NCI-H2196 treated with DMSO at 0.1 percent for 48 hours (cell line): ENCODE results near the gene HAP1.
A peak's percentile ranks its signal among the peaks of the same experiment; 100 is the strongest.
"Not testable (repeated sequence)": the region's sequence is repeated elsewhere in the genome, so short reads cannot be mapped to it uniquely, and the experiment has no call there.

Experiments
- DNase-seq: peaks from one replicate; lab custom pipeline; 2025; ENCODE audit not compliant: unreplicated experiment; lab: John Stamatoyannopoulos, UW

The HAP1 gene

GRCh38 chr17:41728056-41728455 is 6.4 kb downstream of the HAP1 start:
- no peak for DNase-seq

- no peak for DNase-seq
Observed at GRCh38 chr17:41725134-41725533, 9.3 kb downstream of the HAP1 start.

GRCh38 chr17:41724476-41725050 is 9.9 kb downstream of the HAP1 start:
- peak; percentile 39 for DNase-seq

- DNase-seq: no peak
Observed at GRCh38 chr17:41723801-41724475, 10.5 kb downstream of the HAP1 start.

- no peak for DNase-seq
Observed at GRCh38 chr17:41722231-41722630, 12.2 kb downstream of the HAP1 start.

GRCh38 chr17:41718287-41718645 is 16.2 kb downstream of the HAP1 start:
- DNase-seq: no peak

GRCh38 chr17:41717408-41718286 is 16.8 kb downstream of the HAP1 start:
- DNase-seq: no peak

GRCh38 chr17:41711669-41712400 is 22.6 kb downstream of the HAP1 start, which contains the start of gene GAST:
GAST (plus strand) TSS chr17:41712331; CDS start chr17:41715437, 3,106 bp downstream.
- no peak for DNase-seq

- no peak for DNase-seq
Observed at GRCh38 chr17:41710472-41711090, 23.9 kb downstream of the HAP1 start.

- DNase-seq: no peak
Observed at GRCh38 chr17:41707803-41708669, 26.4 kb downstream of the HAP1 start.

- DNase-seq: no peak
Observed at GRCh38 chr17:41705271-41705991, 29.0 kb downstream of the HAP1 start.

- no peak for DNase-seq
Observed at GRCh38 chr17:41702712-41703111, 31.7 kb downstream of the HAP1 start.

GRCh38 chr17:41700843-41701242 is 33.6 kb downstream of the HAP1 start:
- not testable (repeated sequence) for DNase-seq

GRCh38 chr17:41697122-41697962 is 37.1 kb downstream of the HAP1 start:
- no peak for DNase-seq

GRCh38 chr17:41695954-41696757 is 38.3 kb downstream of the HAP1 start:
- peak; percentile 23 for DNase-seq

GRCh38 chr17:41695134-41695661 is 39.2 kb downstream of the HAP1 start:
- no peak for DNase-seq
